Stimulated activated memory B cell treated with anti-CD40 and anti-IgM and Interleukin-4, amounts not matched to agents 10 μg/mL and 1 μg/mL and 100 μg/mL, for 72 hours (primary cell): ENCODE data around the gene DOLPP1.
A peak's percentile ranks its signal among the peaks of the same experiment; 100 is the strongest.
"Not testable (repeated sequence)": the region's sequence is repeated elsewhere in the genome, so short reads cannot be mapped to it uniquely, and the experiment has no call there.

ENCODE experiments used
- ATAC-seq: fragments of 150-1000 bp; cut with Tn5 transposase; 2 replicates; pipeline ENCODE4 v1.10.0; 2021
- H3K27ac Mint-ChIP-seq: one replicate; pipeline ENCODE4 v1.8.0; 2022; ENCODE audit warnings: mild to moderate bottlenecking, mixed read lengths
- H3K27me3 Mint-ChIP-seq: one replicate; pipeline ENCODE4 v1.8.0; 2022; ENCODE audit warnings: mixed read lengths
- H3K36me3 Mint-ChIP-seq: one replicate; pipeline ENCODE4 v1.8.0; 2022; ENCODE audit warnings: mixed read lengths
- H3K4me1 Mint-ChIP-seq: one replicate; pipeline ENCODE4 v1.8.0; 2022; ENCODE audit warnings: mixed read lengths
- H3K4me3 Mint-ChIP-seq: one replicate; pipeline ENCODE4 v1.8.0; 2022; ENCODE audit warnings: mild to moderate bottlenecking, moderate library complexity, mixed read lengths
- H3K9me3 Mint-ChIP-seq: one replicate; pipeline ENCODE4 v1.8.0; 2022; ENCODE audit warnings: mixed read lengths

Gene DOLPP1

DNA sequence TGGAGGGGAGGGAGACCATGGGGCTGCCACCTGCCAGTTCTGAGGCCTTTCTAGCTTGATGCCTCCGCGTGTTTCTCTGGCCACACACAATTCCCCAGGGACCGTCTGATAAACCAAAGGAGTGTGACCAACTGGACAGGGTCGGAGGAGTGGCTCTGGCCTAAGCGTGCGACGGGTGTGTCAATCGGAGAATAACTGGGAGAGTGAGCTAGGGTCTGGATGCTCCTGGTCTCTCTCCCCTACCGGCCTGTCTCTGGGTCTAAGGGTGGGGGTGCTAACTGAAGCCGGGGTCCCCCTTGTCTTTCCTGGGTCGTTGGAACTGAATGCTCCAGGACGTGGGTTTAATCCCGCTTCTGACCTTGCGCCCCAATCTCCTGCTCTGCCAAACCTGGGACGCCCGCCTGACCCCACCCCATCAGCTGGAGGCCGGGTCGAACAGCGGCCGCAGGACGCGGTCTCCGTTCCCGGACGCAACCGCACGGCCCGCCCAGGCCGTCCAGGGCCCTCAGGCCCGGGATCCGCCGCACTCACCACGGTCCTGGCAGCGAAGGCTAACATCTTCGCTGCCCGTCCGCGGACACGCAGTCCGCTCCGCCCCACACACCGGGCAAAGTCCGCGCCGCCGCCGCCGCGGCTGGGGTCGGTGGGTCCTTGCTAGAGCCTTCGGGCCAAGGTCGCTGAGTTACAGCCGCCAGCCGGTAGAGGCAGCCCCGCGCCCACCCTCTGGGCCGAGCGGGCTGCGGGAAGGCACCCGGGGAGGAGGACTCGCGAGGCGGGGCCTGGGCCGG lies 29.2 kb downstream of the DOLPP1 start:
- Mint-ChIP-seq H3K4me1 (peaks cover 38% of the 10 kb centered on the region), H3K27ac (peak overlapping the region; percentile 93), H3K27me3 (no peaks in the 10 kb centered on the region), H3K9me3 (no peaks in the 10 kb centered on the region), H3K36me3 (no peaks in the 10 kb centered on the region), H3K4me3 (peak overlapping the region; percentile 94)
- no peak for ATAC-seq

DNA sequence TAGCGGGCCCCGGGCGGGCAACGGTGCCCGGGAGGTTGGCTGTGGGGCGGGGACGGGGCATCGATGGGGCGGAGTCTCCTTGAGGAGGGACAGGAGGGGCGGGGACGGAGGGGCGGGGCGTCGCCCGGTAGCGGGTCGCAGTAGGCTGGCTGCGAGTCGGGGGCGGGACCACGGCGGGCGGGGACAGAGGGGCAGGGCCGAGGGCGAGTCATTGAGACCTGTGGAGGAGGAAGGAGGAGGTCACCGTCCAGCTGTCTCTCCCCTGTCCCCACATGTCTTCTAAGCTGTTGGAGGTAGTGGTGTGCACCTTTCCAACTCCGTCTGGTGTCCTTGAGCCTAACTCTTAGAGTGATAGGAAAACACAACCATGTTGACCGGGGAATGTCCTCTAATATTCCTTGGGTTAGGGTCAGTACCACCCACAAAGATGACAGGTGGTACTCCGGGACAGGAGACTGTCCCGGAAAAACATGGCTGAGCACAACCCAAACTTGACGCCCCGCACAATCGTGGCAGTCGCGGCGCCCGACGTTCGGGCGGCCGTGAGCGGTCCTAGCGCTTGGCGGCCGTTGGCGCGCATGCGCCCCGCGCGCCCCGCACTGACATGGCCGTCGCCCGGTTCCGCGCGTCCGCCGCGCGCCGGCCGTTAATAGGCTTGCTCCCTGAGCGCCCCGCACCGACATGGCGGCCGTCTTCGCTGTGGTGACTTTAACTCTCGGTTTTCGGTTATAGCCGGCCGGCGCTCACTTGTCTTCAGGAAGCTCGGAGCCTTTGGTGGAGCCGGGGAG lies 30.0 kb downstream of the DOLPP1 start, which contains the start of the genes CRAT and PTPA:
Gene CRAT, minus strand, starts transcription at position 54 of the 788 bp plus-strand sequence. CDS start 284 bp downstream, outside the sequence.
Gene PTPA, plus strand, starts transcription at position 676 of the 788 bp plus-strand sequence. CDS start 186 bp downstream, outside the sequence.
- H3K27me3 Mint-ChIP-seq, result no peaks in the 10 kb centered on the region
- peak within 1 kb of the TSS; percentile 93 for H3K27ac Mint-ChIP-seq
- H3K36me3 Mint-ChIP-seq, result no peaks in the 10 kb centered on the region
- peaks cover 45% of the 10 kb centered on the region for H3K4me1 Mint-ChIP-seq
- ATAC-seq, result peak; percentile 94
- no peaks in the 10 kb centered on the region for H3K9me3 Mint-ChIP-seq
- H3K4me3 Mint-ChIP-seq, result peak within 1 kb of the TSS; percentile 94

GRCh38 chr9:129111528-129112151 lies 30.7 kb downstream of the DOLPP1 start:
- Mint-ChIP-seq H3K27ac (peak overlapping the region; percentile 93), H3K9me3 (no peaks in the 10 kb centered on the region), H3K4me3 (peak overlapping the region; percentile 94), H3K36me3 (no peaks in the 10 kb centered on the region), H3K4me1 (peaks cover 45% of the 10 kb centered on the region), H3K27me3 (no peaks in the 10 kb centered on the region)
- peak; percentile 10 for ATAC-seq

DNA sequence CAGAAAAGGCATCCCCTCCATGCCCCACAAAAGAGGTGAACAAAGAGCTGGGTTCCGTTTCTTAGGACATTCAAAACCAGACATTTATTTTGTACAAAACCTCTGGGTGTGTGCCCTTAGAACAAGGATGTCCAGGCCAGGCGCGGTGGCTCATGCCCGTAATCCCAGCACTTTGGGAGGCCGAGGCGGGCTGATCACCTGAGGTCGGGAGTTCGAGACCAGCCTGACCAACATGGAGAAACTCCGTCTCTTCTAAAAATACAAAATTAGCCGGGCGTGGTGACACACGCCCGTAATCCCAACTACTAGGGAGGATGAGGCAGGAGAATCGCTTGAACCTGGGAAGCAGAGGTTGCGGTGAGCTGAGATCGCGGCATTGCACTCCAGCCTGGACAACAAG lies 31.6 kb downstream of the DOLPP1 start:
- peaks cover 45% of the 10 kb centered on the region for H3K4me1 Mint-ChIP-seq
- not testable (repeated sequence) for ATAC-seq, H3K9me3 Mint-ChIP-seq, H3K36me3 Mint-ChIP-seq, H3K27me3 Mint-ChIP-seq
- H3K27ac Mint-ChIP-seq, result peak overlapping the region; percentile 93
- H3K4me3 Mint-ChIP-seq, result peak overlapping the region; percentile 94

DNA sequence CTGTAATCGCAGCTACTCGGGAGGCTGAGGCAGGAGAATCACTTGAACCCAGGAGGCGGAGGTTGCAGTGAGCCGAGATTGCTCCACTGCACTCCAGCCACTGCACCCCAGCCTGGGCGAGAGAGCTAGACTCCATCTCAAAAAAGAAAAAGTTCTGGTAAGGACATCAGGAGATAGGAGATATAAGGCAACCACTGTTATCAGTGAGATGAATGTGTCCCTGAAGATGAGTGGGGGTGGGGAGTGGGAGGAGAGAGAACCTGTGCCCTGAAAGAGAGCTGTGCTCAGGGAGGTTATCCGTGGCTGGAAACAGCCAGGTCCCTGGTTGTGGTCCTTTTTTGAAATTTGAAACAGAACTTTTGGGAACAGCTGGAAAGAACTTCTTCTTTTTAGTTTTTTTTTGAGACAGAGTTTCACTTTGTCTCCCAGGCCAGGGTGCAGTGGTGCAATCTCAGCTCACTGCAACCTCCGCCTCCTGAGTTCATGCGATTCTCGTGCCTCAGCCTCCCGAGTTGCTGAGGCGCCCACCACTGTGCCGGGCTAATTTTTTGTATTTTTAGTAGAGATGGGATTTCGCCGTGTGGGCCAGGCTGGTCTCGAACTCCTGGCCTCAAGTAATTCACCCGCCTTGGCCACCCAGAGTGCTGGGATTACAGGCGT lies 32.9 kb downstream of the DOLPP1 start:
- Mint-ChIP-seq H3K27me3 (no peaks in the 10 kb centered on the region), H3K4me3 (no peak overlapping the region), H3K4me1 (peaks cover 45% of the 10 kb centered on the region), H3K9me3 (no peaks in the 10 kb centered on the region), H3K36me3 (no peaks in the 10 kb centered on the region), H3K27ac (no peak overlapping the region)
- ATAC-seq, result no peak

GRCh38 chr9:129118799-129119198 lies 37.9 kb downstream of the DOLPP1 start:
- H3K4me3 Mint-ChIP-seq, result no peak overlapping the region
- no peak overlapping the region for H3K27ac Mint-ChIP-seq
- no peak for ATAC-seq

GRCh38 chr9:129121483-129121882 lies 40.6 kb downstream of the DOLPP1 start:
- Mint-ChIP-seq H3K36me3 (peaks cover 46% of the 10 kb centered on the region), H3K27ac (no peak overlapping the region), H3K4me1 (peaks cover 11% of the 10 kb centered on the region), H3K27me3 (no peaks in the 10 kb centered on the region), H3K4me3 (no peak overlapping the region), H3K9me3 (no peaks in the 10 kb centered on the region)
- no peak for ATAC-seq

More at GRCh38 chr9:129118799-129119198, 37.9 kb downstream of the DOLPP1 start:
- Mint-ChIP-seq H3K4me1 (peaks cover 20% of the 10 kb centered on the region), H3K27me3 (no peaks in the 10 kb centered on the region), H3K9me3 (no peaks in the 10 kb centered on the region), H3K36me3 (peaks cover 35% of the 10 kb centered on the region)

DNA sequence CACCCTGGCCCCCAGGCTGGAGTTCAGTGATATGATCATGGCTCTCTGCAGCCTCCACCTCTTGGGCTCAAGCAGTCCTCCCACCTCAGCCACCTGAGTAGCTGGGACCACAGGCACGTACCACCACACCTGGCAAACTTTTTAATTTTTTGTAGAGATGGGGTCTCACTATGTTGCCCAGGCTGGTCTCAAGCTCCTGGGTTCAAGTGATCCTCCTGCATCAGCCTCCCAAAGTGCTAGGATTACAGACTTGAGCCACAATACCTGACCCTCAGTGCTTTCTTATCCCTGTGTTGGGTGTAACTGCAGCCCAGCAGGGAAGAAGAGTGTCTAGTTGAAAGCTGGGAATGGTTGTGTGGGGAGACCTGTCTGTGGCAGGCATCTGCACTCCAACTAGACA lies 41.2 kb downstream of the DOLPP1 start:
- ATAC-seq, result no peak
- H3K4me1 Mint-ChIP-seq, result peaks cover 16% of the 10 kb centered on the region
- no peak overlapping the region for H3K4me3 Mint-ChIP-seq
- no peak overlapping the region for H3K27ac Mint-ChIP-seq
- peaks cover 46% of the 10 kb centered on the region for H3K36me3 Mint-ChIP-seq
- no peaks in the 10 kb centered on the region for H3K27me3 Mint-ChIP-seq
- no peaks in the 10 kb centered on the region for H3K9me3 Mint-ChIP-seq

GRCh38 chr9:129122976-129123375 lies 42.1 kb downstream of the DOLPP1 start:
- H3K27ac Mint-ChIP-seq, ATAC-seq, H3K4me3 Mint-ChIP-seq, H3K27me3 Mint-ChIP-seq, H3K9me3 Mint-ChIP-seq: not testable (repeated sequence)
- H3K4me1 Mint-ChIP-seq, result peaks cover 22% of the 10 kb centered on the region
- peaks cover 51% of the 10 kb centered on the region for H3K36me3 Mint-ChIP-seq

DNA sequence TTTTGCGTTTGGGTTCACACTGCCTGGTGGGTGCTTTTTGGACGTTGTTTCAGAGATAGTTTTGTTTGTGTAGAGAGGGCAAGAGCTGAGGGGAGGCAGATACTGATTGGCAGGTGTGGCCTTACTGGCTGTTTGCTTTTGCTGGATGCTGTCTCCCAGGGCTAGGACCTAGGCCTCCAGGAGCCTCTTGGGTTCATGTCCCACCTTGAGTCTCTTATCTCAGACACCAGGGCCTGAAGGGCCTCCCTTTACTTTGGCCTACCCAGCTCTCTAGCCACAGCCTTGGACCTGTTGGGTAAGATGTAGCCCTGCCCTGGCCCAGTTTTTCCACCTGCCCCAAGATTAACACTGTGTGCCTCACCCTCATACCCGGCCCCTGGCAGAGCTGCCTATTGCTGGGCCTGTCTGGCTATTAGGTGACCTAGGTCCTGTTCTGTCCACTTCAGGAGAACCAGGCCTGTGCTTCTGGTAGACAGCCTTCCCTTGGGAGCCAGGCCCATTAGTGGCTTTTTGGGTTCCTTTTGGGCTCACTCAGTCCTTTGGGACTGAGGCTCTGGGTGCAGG lies 43.7 kb downstream of the DOLPP1 start:
- Mint-ChIP-seq H3K36me3 (peaks cover 56% of the 10 kb centered on the region), H3K4me1 (peaks cover 22% of the 10 kb centered on the region), H3K9me3 (no peaks in the 10 kb centered on the region), H3K27ac (no peak overlapping the region), H3K27me3 (no peaks in the 10 kb centered on the region), H3K4me3 (no peak overlapping the region)
- ATAC-seq, result no peak

DNA sequence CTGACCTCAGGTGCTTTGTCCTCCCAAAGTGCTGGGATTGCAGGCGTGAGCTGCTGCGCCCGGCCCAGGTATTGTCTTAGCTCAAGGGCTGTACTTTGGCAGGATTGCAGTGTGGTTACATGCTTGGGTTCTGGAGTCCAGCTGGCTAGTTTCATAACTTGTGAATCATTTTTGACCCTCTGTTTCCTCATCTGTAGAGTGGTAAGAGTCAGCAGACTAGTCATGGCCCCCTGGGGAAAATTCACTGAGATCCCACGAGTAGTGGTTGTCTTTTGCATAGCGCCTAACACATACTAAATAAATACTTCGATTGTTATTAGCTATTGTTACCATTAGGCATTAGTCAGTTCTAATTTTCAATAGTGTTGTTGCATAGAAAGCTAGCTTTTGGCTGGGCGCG lies 44.6 kb downstream of the DOLPP1 start:
- Mint-ChIP-seq H3K9me3 (no peaks in the 10 kb centered on the region), H3K27ac (no peak overlapping the region), H3K36me3 (peaks cover 49% of the 10 kb centered on the region), H3K4me1 (peaks cover 22% of the 10 kb centered on the region), H3K4me3 (no peak overlapping the region), H3K27me3 (no peaks in the 10 kb centered on the region)
- peak; percentile 74 for ATAC-seq

GRCh38 chr9:129126749-129127618 lies 46.1 kb downstream of the DOLPP1 start:
- H3K4me3 Mint-ChIP-seq, result no peak overlapping the region
- no peak for ATAC-seq
- no peaks in the 10 kb centered on the region for H3K27me3 Mint-ChIP-seq
- H3K36me3 Mint-ChIP-seq, result peaks cover 40% of the 10 kb centered on the region
- H3K4me1 Mint-ChIP-seq, result peaks cover 29% of the 10 kb centered on the region
- H3K27ac Mint-ChIP-seq, result peak overlapping the region; percentile 35
- no peaks in the 10 kb centered on the region for H3K9me3 Mint-ChIP-seq

DNA sequence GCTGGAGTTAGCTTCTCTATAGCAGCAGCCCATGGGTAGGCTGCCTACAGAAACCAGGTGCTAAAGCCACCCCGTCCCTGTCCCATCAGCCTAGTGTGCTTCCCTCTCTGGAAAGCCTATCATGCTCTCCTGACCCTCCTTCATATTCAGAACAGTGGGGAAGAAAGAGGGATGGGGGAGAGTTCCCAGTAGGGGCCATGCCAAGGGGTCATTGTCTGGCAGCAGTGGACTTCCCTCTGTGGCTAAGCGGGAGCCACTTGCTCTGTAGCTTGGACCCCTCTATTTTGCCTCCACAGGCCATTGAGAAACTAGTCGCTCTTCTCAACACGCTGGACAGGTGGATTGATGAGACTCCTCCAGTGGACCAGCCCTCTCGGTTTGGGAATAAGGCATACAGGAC lies 47.8 kb downstream of the DOLPP1 start:
- no peaks in the 10 kb centered on the region for H3K9me3 Mint-ChIP-seq
- H3K4me1 Mint-ChIP-seq, result peaks cover 30% of the 10 kb centered on the region
- no peak for ATAC-seq

GRCh38 chr9:129130271-129130670 lies 49.4 kb downstream of the DOLPP1 start:
- H3K4me1 Mint-ChIP-seq, result peaks cover 21% of the 10 kb centered on the region
- not testable (repeated sequence) for H3K4me3 Mint-ChIP-seq, H3K9me3 Mint-ChIP-seq, H3K27ac Mint-ChIP-seq, H3K27me3 Mint-ChIP-seq, ATAC-seq
- H3K36me3 Mint-ChIP-seq, result peaks cover 26% of the 10 kb centered on the region

More for the DNA sequence above, 47.8 kb downstream of the DOLPP1 start:
- Mint-ChIP-seq H3K27me3 (no peaks in the 10 kb centered on the region), H3K27ac (no peak overlapping the region), H3K4me3 (no peak overlapping the region), H3K36me3 (peaks cover 34% of the 10 kb centered on the region)
